WTC11 (cell line): ENCODE results near the gene ROBO1.

ENCODE experiments used
- NR3C1 ChIP-seq: sonication (generic); formaldehyde crosslinking; conservative IDR thresholded peaks from 2 replicates; pipeline ENCODE4 v1.8.1; 2023; ENCODE audit warnings: low read depth, mild to moderate bottlenecking, missing genetic modification reagents
- SP1 ChIP-seq: sonication (generic); formaldehyde crosslinking; conservative IDR thresholded peaks from 2 replicates; pipeline ENCODE4 v1.8.1; 2022; ENCODE audit warnings: missing genetic modification reagents
- TCF7 ChIP-seq: sonication (generic); formaldehyde crosslinking; IDR thresholded peaks from 2 replicates; pipeline ENCODE4 v1.8.0; 2022; ENCODE audit warnings: mild to moderate bottlenecking, low read depth, missing genetic modification reagents, moderate library complexity
- ZNF121 ChIP-seq: sonication (generic); formaldehyde crosslinking; IDR thresholded peaks from 2 replicates; pipeline ENCODE4 v1.8.0; 2023; ENCODE audit warnings: missing genetic modification reagents
- TF ChIP-seq, protein P1 (sequence below): fragments of 200-600 bp; IDR thresholded peaks from 2 replicates; pipeline ENCODE4 v1.8.0; 2022; ENCODE audit warnings: antibody characterized with exemption

- no peak for TF ChIP-seq ZNF121 (CRISPR knock-in tag)
- TF ChIP-seq TCF7 (CRISPR knock-in tag) = no peak
- TF ChIP-seq, protein P1, sequence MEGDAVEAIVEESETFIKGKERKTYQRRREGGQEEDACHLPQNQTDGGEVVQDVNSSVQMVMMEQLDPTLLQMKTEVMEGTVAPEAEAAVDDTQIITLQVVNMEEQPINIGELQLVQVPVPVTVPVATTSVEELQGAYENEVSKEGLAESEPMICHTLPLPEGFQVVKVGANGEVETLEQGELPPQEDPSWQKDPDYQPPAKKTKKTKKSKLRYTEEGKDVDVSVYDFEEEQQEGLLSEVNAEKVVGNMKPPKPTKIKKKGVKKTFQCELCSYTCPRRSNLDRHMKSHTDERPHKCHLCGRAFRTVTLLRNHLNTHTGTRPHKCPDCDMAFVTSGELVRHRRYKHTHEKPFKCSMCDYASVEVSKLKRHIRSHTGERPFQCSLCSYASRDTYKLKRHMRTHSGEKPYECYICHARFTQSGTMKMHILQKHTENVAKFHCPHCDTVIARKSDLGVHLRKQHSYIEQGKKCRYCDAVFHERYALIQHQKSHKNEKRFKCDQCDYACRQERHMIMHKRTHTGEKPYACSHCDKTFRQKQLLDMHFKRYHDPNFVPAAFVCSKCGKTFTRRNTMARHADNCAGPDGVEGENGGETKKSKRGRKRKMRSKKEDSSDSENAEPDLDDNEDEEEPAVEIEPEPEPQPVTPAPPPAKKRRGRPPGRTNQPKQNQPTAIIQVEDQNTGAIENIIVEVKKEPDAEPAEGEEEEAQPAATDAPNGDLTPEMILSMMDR = no peak
- TF ChIP-seq NR3C1 (CRISPR knock-in tag) = no peak
- TF ChIP-seq SP1 (CRISPR knock-in tag) = no peak
Measured at GRCh38 chr3:78993375-78993774, 774.4 kb downstream of the ROBO1 start.
